ENCODE data around the gene INTS4. TPM values are rescaled to one million over a fixed set of nuclear protein-coding genes. Genes with fewer than 3 reads are reported as not detected.

INTS4 gene
- polyA plus RNA-seq, 1 donor (not counting 4 experiments of a cell fraction or from before 2014, with no cell fraction given): 18.0 TPM

- TF ChIP-seq CTCF (optimal IDR thresholded peaks at IDR 0.05 in 1 of 3, IDR thresholded peaks at IDR 0.05 in 1 of 3, conservative IDR thresholded peaks at IDR 0.05 in 1 of 3; ENCODE audit: extremely low read depth in 1 of 3, insufficient read depth in 2 of 3, low read length in 3 of 3) (no peak), EZH2 (IDR thresholded peaks at IDR 0.05; ENCODE audit: low read length) (no peak)
- H3K36me3 ChIP-seq (ENCODE audit: control insufficient read depth in 2 of 2, extremely low read depth in 1 of 2, insufficient read depth in 2 of 2, low read length in 2 of 2): no peaks in the 10 kb centered on the region
- no peak overlapping the region for H3K27ac ChIP-seq (ENCODE audit: control insufficient read depth, insufficient read depth, low read length)
- H3K9me1 ChIP-seq (ENCODE audit: control insufficient read depth, extremely low read depth, insufficient read depth, low read length): no peaks in the 10 kb centered on the region
- H3K4me3 ChIP-seq (ENCODE audit: control insufficient read depth in 2 of 3, extremely low read depth in 1 of 3, insufficient read depth in 2 of 3, low read depth in 1 of 3, low read length in 3 of 3): no peak overlapping the region
- DNase-seq (ENCODE audit: low read depth, low spot score) (no peak), FAIRE-seq (no peak)
- H3K9ac ChIP-seq (ENCODE audit: control insufficient read depth, extremely low read depth, insufficient read depth, low read length): no peak overlapping the region
- H3K4me1 ChIP-seq (ENCODE audit: control insufficient read depth, extremely low read depth, insufficient read depth, low read length): no peaks in the 10 kb centered on the region
- H3K4me2 ChIP-seq (ENCODE audit: control insufficient read depth, extremely low read depth, insufficient read depth, low read depth, low read length): no peak overlapping the region
- no peaks in the 10 kb centered on the region for H3K27me3 ChIP-seq (ENCODE audit: control insufficient read depth, extremely low read depth, insufficient read depth, low read length)
- no peaks in the 10 kb centered on the region for H3K79me2 ChIP-seq (ENCODE audit: control insufficient read depth, insufficient read depth, low read length)
- no peak overlapping the region for H2AFZ ChIP-seq (ENCODE audit: control insufficient read depth, low read length)
- dilution Hi-C loops (cut with MboI; ENCODE audit: extremely low pct_ligation_motif_present, low sequenced_read_pairs): no loop called here
- no peaks in the 10 kb centered on the region for H3K9me3 ChIP-seq (ENCODE audit: control insufficient read depth, low read depth, low read length)
- H4K20me1 ChIP-seq (ENCODE audit: control insufficient read depth, extremely low read depth, insufficient read depth, low read length): no peaks in the 10 kb centered on the region
Observed at GRCh38 chr11:78010304-78010703, 15.8 kb upstream of the INTS4 start.

- dilution Hi-C loops (cut with MboI; ENCODE audit: extremely low pct_ligation_motif_present, low sequenced_read_pairs): no loop called here
- FAIRE-seq: no peak
Observed at GRCh38 chr11:78009062-78009461, 14.6 kb upstream of the INTS4 start.

More at GRCh38 chr11:78009062-78009461, 14.6 kb upstream of the INTS4 start:
- Histone ChIP-seq H3K9ac (ENCODE audit: control insufficient read depth, extremely low read depth, insufficient read depth, low read length) (no peak overlapping the region), H3K27ac (ENCODE audit: control insufficient read depth, insufficient read depth, low read length) (no peak overlapping the region), H3K79me2 (ENCODE audit: control insufficient read depth, insufficient read depth, low read length) (no peaks in the 10 kb centered on the region), H3K27me3 (ENCODE audit: control insufficient read depth, extremely low read depth, insufficient read depth, low read length) (no peaks in the 10 kb centered on the region), H3K4me3 (ENCODE audit: control insufficient read depth in 2 of 3, extremely low read depth in 1 of 3, insufficient read depth in 2 of 3, low read depth in 1 of 3, low read length in 3 of 3) (no peak overlapping the region), H3K9me1 (ENCODE audit: control insufficient read depth, extremely low read depth, insufficient read depth, low read length) (no peaks in the 10 kb centered on the region), H3K36me3 (ENCODE audit: control insufficient read depth in 2 of 2, extremely low read depth in 1 of 2, insufficient read depth in 2 of 2, low read length in 2 of 2) (no peaks in the 10 kb centered on the region), H3K4me2 (ENCODE audit: control insufficient read depth, extremely low read depth, insufficient read depth, low read depth, low read length) (no peak overlapping the region), H3K4me1 (ENCODE audit: control insufficient read depth, extremely low read depth, insufficient read depth, low read length) (no peaks in the 10 kb centered on the region), H2AFZ (ENCODE audit: control insufficient read depth, low read length) (no peak overlapping the region), H3K9me3 (ENCODE audit: control insufficient read depth, low read depth, low read length) (no peaks in the 10 kb centered on the region), H4K20me1 (ENCODE audit: control insufficient read depth, extremely low read depth, insufficient read depth, low read length) (no peaks in the 10 kb centered on the region)
- TF ChIP-seq EZH2 (IDR thresholded peaks at IDR 0.05; ENCODE audit: low read length): no peak
- TF ChIP-seq CTCF (optimal IDR thresholded peaks at IDR 0.05 in 1 of 3, IDR thresholded peaks at IDR 0.05 in 1 of 3, conservative IDR thresholded peaks at IDR 0.05 in 1 of 3; ENCODE audit: extremely low read depth in 1 of 3, insufficient read depth in 2 of 3, low read length in 3 of 3): no peak
- no peak for DNase-seq (ENCODE audit: low read depth, low spot score)
